Activated T-cell treated with anti-CD3 and anti-CD28 coated beads, Interleukin-2, amount 50 U/mL, for 72 hours (primary cell): ENCODE data around the gene CAMK2B. TPM values are rescaled to one million over a fixed set of nuclear protein-coding genes. Genes with fewer than 3 reads are reported as not detected.

Experiments used
- ATAC-seq, 2 donors: fragments of 150-1000 bp; cut with Tn5 transposase; replicated peaks in 1 of 2; 2 replicates each; pipeline ENCODE4 v1.10.0; 2021; ENCODE audit warnings: moderate library complexity in 2 of 2, mild to moderate bottlenecking in 1 of 2
- DNase-seq, 2 donors: peaks; one replicate each; pipeline ENCODE4 v3.0.0; 2021 to 2022; ENCODE audit warnings: mixed read lengths in 1 of 2
- H3K27ac Mint-ChIP-seq: one replicate; pipeline ENCODE4 v1.8.0; 2022; ENCODE audit warnings: mild to moderate bottlenecking, moderate library complexity, mixed read lengths
- H3K27me3 Mint-ChIP-seq: one replicate; pipeline ENCODE4 v1.8.0; 2022; ENCODE audit warnings: low read depth, mixed read lengths
- H3K36me3 Mint-ChIP-seq, 2 donors: one replicate each; pipeline ENCODE4 v1.8.0; 2022; ENCODE audit warnings: mixed read lengths in 2 of 2, mild to moderate bottlenecking in 1 of 2; ENCODE audit not compliant: insufficient read depth in 2 of 2
- H3K4me1 Mint-ChIP-seq: one replicate; pipeline ENCODE4 v1.8.0; 2022; ENCODE audit warnings: low read depth, mixed read lengths
- H3K4me3 Mint-ChIP-seq, 2 donors: one replicate each; pipeline ENCODE4 v1.8.0; 2022; ENCODE audit warnings: mild to moderate bottlenecking in 2 of 2, mixed read lengths in 2 of 2, moderate library complexity in 2 of 2
- H3K9me3 Mint-ChIP-seq, 2 donors: one replicate each; pipeline ENCODE4 v1.8.0; 2022; ENCODE audit warnings: mixed read lengths in 2 of 2
- total RNA-seq, 2 donors: library from RNA; stranded (reverse); gene quantifications; one replicate each; pipeline ENCODE4 v1.2.3, GENCODE V29; 2022

The CAMK2B gene
- total RNA-seq, 2 donors from 2014 or later, result 0.86 to 1.4 TPM

- H3K4me3 Mint-ChIP-seq, result no peak overlapping the region
- H3K27ac Mint-ChIP-seq, result no peak overlapping the region
- ATAC-seq (no peak), DNase-seq (no peak)
- H3K4me1 Mint-ChIP-seq, result no peaks in the 10 kb centered on the region
- no peaks in the 10 kb centered on the region for H3K9me3 Mint-ChIP-seq
- no peaks in the 10 kb centered on the region for H3K36me3 Mint-ChIP-seq
- peaks cover 10% of the 10 kb centered on the region for H3K27me3 Mint-ChIP-seq
Measured at GRCh38 chr7:44311561-44312495, 13.6 kb downstream of the CAMK2B start.

GRCh38 chr7:44310221-44310848 lies 15.1 kb downstream of the CAMK2B start:
- DNase-seq, result no peak
- ATAC-seq, result peak; percentile 46 to 47
- H3K27ac Mint-ChIP-seq, result no peak overlapping the region
- peaks cover 10% of the 10 kb centered on the region for H3K27me3 Mint-ChIP-seq
- H3K9me3 Mint-ChIP-seq, result no peaks in the 10 kb centered on the region
- H3K36me3 Mint-ChIP-seq, result no peaks in the 10 kb centered on the region
- no peaks in the 10 kb centered on the region for H3K4me1 Mint-ChIP-seq
- H3K4me3 Mint-ChIP-seq, result peak overlapping the region; percentile 61 to 78

GRCh38 chr7:44309271-44310091 lies 15.9 kb downstream of the CAMK2B start:
- no peaks in the 10 kb centered on the region for H3K4me1 Mint-ChIP-seq
- H3K27me3 Mint-ChIP-seq, result peaks cover 10% of the 10 kb centered on the region
- DNase-seq (peak; percentile 59 to 63), ATAC-seq (peak; percentile 84 to 88)
- no peak overlapping the region for H3K27ac Mint-ChIP-seq
- no peaks in the 10 kb centered on the region for H3K9me3 Mint-ChIP-seq
- no peaks in the 10 kb centered on the region for H3K36me3 Mint-ChIP-seq
- H3K4me3 Mint-ChIP-seq, result peak overlapping the region; percentile 61 to 78

- Mint-ChIP-seq H3K4me1 (no peaks in the 10 kb centered on the region), H3K9me3 (no peaks in the 10 kb centered on the region), H3K27ac (no peak overlapping the region), H3K36me3 (no peaks in the 10 kb centered on the region), H3K27me3 (peaks cover 10% of the 10 kb centered on the region), H3K4me3 (peak overlapping the region in 1 of 2 donors; percentile 29)
- ATAC-seq (no peak), DNase-seq (no peak)
Measured at GRCh38 chr7:44308596-44309270, 16.7 kb downstream of the CAMK2B start.

DNA sequence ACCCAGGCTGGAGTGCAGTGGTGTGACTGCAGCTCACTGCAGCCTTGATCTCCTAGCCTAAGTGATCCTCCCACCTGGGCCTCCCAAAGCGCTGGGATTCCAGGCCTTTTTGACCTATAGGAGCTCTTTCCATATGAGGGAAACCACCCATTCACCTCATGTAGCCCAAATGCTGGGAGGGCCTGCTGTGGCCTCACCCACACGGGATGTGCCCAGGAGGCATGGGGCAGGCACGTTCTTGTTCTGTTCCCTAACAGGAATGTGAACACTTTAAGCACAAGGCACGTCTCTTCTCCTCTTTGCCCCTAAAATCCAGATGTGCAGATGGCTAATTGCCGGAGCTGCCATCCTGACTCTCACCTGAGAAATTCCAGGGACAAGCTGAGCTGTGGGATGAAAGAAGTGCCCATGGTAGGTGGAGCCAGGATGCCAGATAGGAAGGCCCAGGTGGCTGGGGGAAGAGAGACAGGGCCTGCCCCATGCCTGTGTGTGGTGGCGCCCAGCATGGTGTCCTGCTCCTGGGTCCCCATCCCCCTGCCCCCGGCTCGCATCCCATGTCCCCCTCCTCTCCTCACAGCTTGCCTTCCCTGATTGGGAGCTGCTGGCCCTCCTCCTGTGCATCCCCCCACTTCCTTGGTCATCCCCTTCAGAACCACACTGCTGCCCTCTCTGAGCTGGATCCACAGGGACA lies 17.3 kb downstream of the CAMK2B start:
- H3K27ac Mint-ChIP-seq, result no peak overlapping the region
- peaks cover 10% of the 10 kb centered on the region for H3K27me3 Mint-ChIP-seq
- DNase-seq (no peak), ATAC-seq (no peak)
- no peaks in the 10 kb centered on the region for H3K4me1 Mint-ChIP-seq
- H3K4me3 Mint-ChIP-seq, result no peak overlapping the region
- H3K9me3 Mint-ChIP-seq, result no peaks in the 10 kb centered on the region
- H3K36me3 Mint-ChIP-seq, result no peaks in the 10 kb centered on the region

DNA sequence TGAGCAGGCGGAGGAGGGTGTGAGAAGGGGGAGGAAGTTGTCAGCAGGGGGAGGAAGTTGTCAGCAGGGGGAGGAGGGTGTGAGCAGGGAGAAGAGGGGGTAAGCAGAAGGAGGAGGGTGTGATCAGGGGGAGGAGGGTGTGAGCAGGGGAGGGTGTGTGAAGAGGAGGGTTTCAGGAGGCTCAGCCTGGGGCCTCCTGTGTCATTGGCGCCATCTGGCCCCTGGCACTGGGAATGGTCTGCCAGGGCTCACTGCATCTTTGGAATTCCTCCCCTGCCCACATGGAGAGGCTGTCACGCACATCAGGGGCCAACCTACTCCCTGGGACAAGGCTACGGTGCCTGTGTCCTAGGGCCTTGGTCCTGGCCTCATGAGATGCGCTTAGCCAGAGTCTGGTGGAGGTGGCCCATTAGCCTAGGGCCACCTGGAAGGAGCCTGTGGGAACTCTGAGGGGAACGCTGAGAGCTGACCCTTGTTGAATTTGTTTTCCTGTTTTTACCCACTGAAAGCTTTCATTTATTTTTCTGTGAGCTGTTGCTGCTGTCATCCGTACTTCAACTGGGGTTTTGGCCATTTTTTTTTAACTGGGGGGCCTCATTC lies 18.0 kb downstream of the CAMK2B start:
- Mint-ChIP-seq H3K27me3 (peaks cover 10% of the 10 kb centered on the region), H3K4me1 (no peaks in the 10 kb centered on the region), H3K27ac (no peak overlapping the region), H3K4me3 (no peak overlapping the region), H3K9me3 (no peaks in the 10 kb centered on the region), H3K36me3 (no peaks in the 10 kb centered on the region)
- peak; percentile 15 to 30 for DNase-seq
- ATAC-seq, result peak; percentile 42 to 46

DNA sequence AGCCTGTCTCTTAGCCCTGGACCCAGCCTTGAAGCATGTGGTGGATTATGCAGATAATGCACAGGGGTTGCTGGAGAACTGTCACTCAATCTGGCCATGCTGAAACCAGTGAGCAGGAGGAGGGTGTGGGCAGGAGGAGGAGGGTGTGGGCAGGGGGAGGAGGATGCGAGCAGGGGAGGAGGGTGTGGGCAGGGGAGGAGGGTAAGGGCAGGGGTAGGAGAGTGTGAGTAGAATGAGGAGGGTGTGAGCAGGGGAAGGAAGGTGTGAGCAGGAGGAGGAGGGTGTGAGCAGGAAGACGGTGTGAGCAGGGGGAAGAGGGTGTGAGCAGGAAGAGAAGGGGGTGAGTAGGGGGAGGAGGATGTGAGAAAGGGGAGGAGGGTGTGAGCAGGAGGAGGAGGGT lies 18.8 kb downstream of the CAMK2B start:
- Mint-ChIP-seq H3K27ac (peak overlapping the region; percentile 42), H3K4me1 (no peaks in the 10 kb centered on the region), H3K27me3 (peaks cover 10% of the 10 kb centered on the region), H3K9me3 (no peaks in the 10 kb centered on the region), H3K4me3 (no peak overlapping the region), H3K36me3 (no peaks in the 10 kb centered on the region)
- no peak for DNase-seq
- no peak for ATAC-seq

GRCh38 chr7:44305564-44306507 lies 19.6 kb downstream of the CAMK2B start:
- no peaks in the 10 kb centered on the region for H3K4me1 Mint-ChIP-seq
- no peaks in the 10 kb centered on the region for H3K9me3 Mint-ChIP-seq
- H3K4me3 Mint-ChIP-seq, result no peak overlapping the region
- no peak for ATAC-seq
- no peak for DNase-seq
- H3K27me3 Mint-ChIP-seq, result peaks cover 10% of the 10 kb centered on the region
- no peak overlapping the region for H3K27ac Mint-ChIP-seq
- no peaks in the 10 kb centered on the region for H3K36me3 Mint-ChIP-seq

DNA sequence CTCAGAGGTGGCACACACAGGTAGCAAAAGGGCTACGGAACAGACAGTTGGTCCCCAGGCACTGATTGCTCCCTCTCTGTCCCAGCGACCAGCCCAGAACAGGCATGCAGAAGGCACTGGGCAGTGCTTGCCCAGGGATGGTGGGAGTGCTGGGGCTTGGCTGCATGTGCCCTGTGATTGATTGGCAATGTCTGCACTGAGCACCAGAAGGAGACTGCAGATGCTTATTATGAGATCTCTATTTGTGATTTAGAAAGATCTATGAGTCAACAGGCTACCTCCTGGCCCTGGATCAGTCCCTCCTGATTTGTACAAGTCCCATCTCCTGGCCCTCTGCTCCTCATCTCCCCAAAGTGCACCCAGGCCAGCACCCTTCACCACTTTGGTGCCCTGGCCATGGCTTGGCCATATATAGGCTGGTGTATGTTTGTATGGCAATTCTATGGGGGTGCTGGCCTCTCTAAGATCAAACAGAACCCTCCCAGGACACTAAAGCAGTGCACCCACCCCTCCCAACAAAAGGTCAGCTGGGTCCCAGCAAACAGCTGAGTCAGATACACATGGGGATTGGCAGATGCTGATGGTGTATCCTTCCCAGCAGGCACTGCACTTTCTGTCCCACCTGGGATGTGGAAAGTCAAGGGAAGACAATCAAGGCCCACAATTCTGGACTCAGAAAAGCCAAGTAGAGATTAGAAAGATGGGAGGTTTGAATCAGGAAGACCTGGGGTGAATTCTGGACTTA lies 30.9 kb downstream of the CAMK2B start:
- H3K9me3 Mint-ChIP-seq, result no peaks in the 10 kb centered on the region
- peaks cover 52% of the 10 kb centered on the region for H3K27me3 Mint-ChIP-seq

DNA sequence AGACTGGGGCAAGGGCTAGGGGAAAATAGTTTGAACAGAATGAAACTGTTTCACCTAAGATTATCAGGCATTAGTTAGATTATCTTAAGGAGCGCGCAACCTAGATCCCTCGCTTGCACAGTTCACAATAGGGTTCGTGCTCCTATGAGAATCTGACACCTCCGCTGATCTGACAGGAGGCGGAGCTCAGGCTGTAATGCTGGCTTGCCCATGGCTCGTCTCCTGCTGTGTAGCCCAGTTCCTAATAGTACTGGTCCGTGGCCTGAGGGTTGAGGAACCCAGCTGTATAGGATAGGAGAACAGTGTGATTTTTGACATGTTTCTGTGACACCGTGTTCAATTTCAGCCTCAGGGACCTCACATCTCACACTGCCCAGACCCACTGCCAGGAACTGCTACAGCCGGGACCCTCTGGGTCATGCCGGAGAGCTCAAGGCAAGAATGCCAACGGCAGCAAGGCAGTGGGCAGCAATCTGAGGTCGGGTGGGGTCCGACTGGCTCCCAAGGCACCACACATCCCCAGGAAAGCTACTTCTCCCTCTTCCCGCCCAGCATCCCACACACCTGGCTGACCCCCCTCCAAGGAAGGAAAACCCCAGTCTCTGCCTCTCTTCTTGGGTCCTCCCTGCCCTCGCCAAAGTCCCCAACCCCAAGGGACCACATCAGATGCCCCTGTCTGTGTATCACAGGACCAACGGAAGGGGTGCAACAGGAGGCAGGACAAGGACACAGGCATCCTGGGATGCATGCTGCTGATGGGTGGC lies 31.7 kb downstream of the CAMK2B start:
- DNase-seq, result no peak
- no peaks in the 10 kb centered on the region for H3K36me3 Mint-ChIP-seq
- peaks cover 52% of the 10 kb centered on the region for H3K27me3 Mint-ChIP-seq
- H3K9me3 Mint-ChIP-seq, result no peaks in the 10 kb centered on the region
- no peak overlapping the region for H3K27ac Mint-ChIP-seq
- no peak overlapping the region for H3K4me3 Mint-ChIP-seq
- no peaks in the 10 kb centered on the region for H3K4me1 Mint-ChIP-seq
- no peak for ATAC-seq

More for the DNA sequence above, 30.9 kb downstream of the CAMK2B start:
- H3K4me3 Mint-ChIP-seq, result no peak overlapping the region
- H3K36me3 Mint-ChIP-seq, result no peaks in the 10 kb centered on the region
- H3K27ac Mint-ChIP-seq, result no peak overlapping the region
- DNase-seq (no peak), ATAC-seq (no peak)
- no peaks in the 10 kb centered on the region for H3K4me1 Mint-ChIP-seq
